HepG2 (cell line): ENCODE measurements around the gene C22orf31. TPM values are rescaled to one million over a fixed set of nuclear protein-coding genes. Genes with fewer than 3 reads are reported as not detected.

Experiments
- CHD4 ChIP-seq: fragments of 200-600 bp; sonication (generic); IDR thresholded peaks from 2 replicates; pipeline ENCODE4 v1.7.0; 2017; ENCODE audit warnings: mild to moderate bottlenecking, low read length, borderline replicate concordance
- NFIB ChIP-seq: sonication (generic); formaldehyde crosslinking; IDR thresholded peaks from 2 replicates; pipeline ENCODE4 v1.9.0; 2021; ENCODE audit warnings: missing genetic modification reagents, mild to moderate bottlenecking, borderline replicate concordance
- NPAS2 ChIP-seq: sonication (generic); formaldehyde crosslinking; IDR thresholded peaks from 2 replicates; pipeline ENCODE4 v1.8.0; 2022; ENCODE audit warnings: mild to moderate bottlenecking, missing genetic modification reagents, borderline replicate concordance
- RBM39 ChIP-seq: fragments of 200-400 bp; formaldehyde crosslinking; IDR thresholded peaks from one replicate; pipeline ENCODE4 v1.6.1; 2018; ENCODE audit warnings: antibody characterized with exemption, mild to moderate bottlenecking, low read depth, low read length; ENCODE audit not compliant: poor library complexity, severe bottlenecking
- SIN3A ChIP-seq: IDR thresholded peaks from 2 replicates; pipeline ENCODE4 v1.6.1; 2011; ENCODE audit warnings: low read depth, mild to moderate bottlenecking, control low read depth, low read length, borderline replicate concordance
- TEAD3 ChIP-seq: optimal IDR thresholded peaks from 2 replicates; pipeline ENCODE3; 2016; ENCODE audit warnings: borderline replicate concordance
- ZNF10 ChIP-seq: sonication (generic); formaldehyde crosslinking; IDR thresholded peaks from 2 replicates; pipeline ENCODE4 v1.4.0; 2020; ENCODE audit warnings: mild to moderate bottlenecking, low read depth, missing genetic modification reagents, borderline replicate concordance
- ZNF33A ChIP-seq: sonication (generic); formaldehyde crosslinking; IDR thresholded peaks from 2 replicates; pipeline ENCODE4 v1.5.1; 2020; ENCODE audit warnings: missing genetic modification reagents, mild to moderate bottlenecking, moderate library complexity, borderline replicate concordance
- ZNF670 ChIP-seq: sonication (generic); formaldehyde crosslinking; IDR thresholded peaks from 2 replicates; pipeline ENCODE4 v1.8.0; 2022; ENCODE audit warnings: mild to moderate bottlenecking, missing genetic modification reagents, borderline replicate concordance
- ZNF761 ChIP-seq: sonication (generic); formaldehyde crosslinking; conservative IDR thresholded peaks from 2 replicates; pipeline ENCODE4 v1.4.0; 2020; ENCODE audit warnings: mild to moderate bottlenecking, missing genetic modification reagents
- ZNF773 ChIP-seq: sonication (generic); formaldehyde crosslinking; IDR thresholded peaks from 2 replicates; pipeline ENCODE4 v1.4.0; 2020; ENCODE audit warnings: missing genetic modification reagents, borderline replicate concordance
- polyA plus RNA-seq, 8 experiments: library from polyadenylated mRNA; depleted of rRNA in 3 of 8; stranded (reverse) in 7 of 8; unstranded in 1 of 8; fragments of >200 nt; fragmentation: Illumina TruSeq in 4 of 8; extraction: Trizol in 4 of 8; gene quantifications; 2 replicates each; pipeline versions ENCODE4 v1.2.1 to v1.2.3, GENCODE V29; 2011 to 2016; ENCODE audit warnings: low read depth in 4 of 8, missing spikeins in 1 of 8, mixed read lengths in 1 of 8; ENCODE audit not compliant: insufficient read depth in 1 of 8
- total RNA-seq, 5 experiments: library from RNA; depleted of rRNA; stranded (reverse); fragments of >200 nt; fragmentation: Illumina TruSeq; extraction: Trizol; gene quantifications; 2 replicates each; pipeline ENCODE4 v1.2.3, GENCODE V29; 2016; ENCODE audit warnings: low read depth in 1 of 5
- TF ChIP-seq, protein P1 (sequence below): sonication (generic); formaldehyde crosslinking; IDR thresholded peaks from 2 replicates; pipeline ENCODE4 v1.4.0; 2020; ENCODE audit warnings: missing genetic modification reagents
- TF ChIP-seq, protein P2 (sequence below): sonication (generic); formaldehyde crosslinking; IDR thresholded peaks from 2 replicates; pipeline ENCODE4 v1.5.0; 2020; ENCODE audit warnings: mild to moderate bottlenecking, missing genetic modification reagents, moderate library complexity
- TF ChIP-seq, protein P3 (sequence below): sonication (generic); formaldehyde crosslinking; IDR thresholded peaks from 2 replicates; pipeline ENCODE4 v1.4.0; 2020; ENCODE audit warnings: missing genetic modification reagents; ENCODE audit errors: not compliant biosample characterization
- TF ChIP-seq, protein P4 (sequence below): IDR thresholded peaks from 2 replicates; pipeline ENCODE4 v1.6.1; 2016; ENCODE audit warnings: missing compliant biosample characterization, missing genetic modification reagents, borderline replicate concordance
- TF ChIP-seq, protein P5 (sequence below): sonication (generic); formaldehyde crosslinking; IDR thresholded peaks from 2 replicates; pipeline ENCODE4 v1.4.0; 2020; ENCODE audit warnings: missing genetic modification reagents
- TF ChIP-seq, protein P6 (sequence below): IDR thresholded peaks from 2 replicates; pipeline ENCODE4 v1.4.0; 2020; ENCODE audit warnings: mild to moderate bottlenecking, missing genetic modification reagents

Gene C22orf31
- total and polyA plus RNA-seq, 2 of the 13 experiments (the other 11 are each of a cell fraction or from before 2014, with no cell fraction given): not detected

DNA sequence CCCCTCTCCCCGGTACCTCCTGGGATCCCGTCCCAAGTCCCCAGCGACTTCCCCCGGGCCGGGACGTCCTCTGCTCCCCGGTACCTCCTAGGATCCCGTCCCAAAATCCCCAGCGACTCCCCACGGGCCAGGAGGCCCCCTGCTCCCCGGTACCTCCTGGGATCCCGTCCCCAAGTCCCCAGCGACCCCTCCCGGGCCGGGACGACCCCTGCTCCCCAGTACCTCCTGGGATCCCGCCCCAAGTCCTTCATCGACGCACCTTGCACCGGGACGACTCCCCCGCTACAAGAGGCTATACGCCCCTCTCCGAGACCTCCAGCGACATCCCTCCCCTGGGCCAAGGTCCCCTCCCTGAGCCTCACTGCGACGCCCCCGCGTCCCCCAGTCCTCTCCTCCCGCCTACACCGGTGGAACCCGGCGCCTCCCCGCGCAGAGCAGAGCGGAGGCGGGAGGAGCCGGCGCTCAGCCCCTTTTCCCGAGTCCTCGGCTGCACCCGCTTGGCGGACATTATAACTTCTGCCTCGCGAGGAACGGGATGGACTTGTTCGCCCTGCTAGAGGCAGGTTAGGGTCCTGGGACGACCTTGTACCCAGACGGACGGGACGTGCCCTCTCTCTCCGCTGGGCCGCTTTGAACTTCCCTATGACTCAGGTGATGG, 12.1 kb upstream of the C22orf31 start (continued):
- TF ChIP-seq, protein P1, sequence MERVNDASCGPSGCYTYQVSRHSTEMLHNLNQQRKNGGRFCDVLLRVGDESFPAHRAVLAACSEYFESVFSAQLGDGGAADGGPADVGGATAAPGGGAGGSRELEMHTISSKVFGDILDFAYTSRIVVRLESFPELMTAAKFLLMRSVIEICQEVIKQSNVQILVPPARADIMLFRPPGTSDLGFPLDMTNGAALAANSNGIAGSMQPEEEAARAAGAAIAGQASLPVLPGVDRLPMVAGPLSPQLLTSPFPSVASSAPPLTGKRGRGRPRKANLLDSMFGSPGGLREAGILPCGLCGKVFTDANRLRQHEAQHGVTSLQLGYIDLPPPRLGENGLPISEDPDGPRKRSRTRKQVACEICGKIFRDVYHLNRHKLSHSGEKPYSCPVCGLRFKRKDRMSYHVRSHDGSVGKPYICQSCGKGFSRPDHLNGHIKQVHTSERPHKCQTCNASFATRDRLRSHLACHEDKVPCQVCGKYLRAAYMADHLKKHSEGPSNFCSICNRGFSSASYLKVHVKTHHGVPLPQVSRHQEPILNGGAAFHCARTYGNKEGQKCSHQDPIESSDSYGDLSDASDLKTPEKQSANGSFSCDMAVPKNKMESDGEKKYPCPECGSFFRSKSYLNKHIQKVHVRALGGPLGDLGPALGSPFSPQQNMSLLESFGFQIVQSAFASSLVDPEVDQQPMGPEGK (CRISPR knock-in tag): peak; percentile 55
- TF ChIP-seq ZNF761 (CRISPR knock-in tag) (no peak), SIN3A (no peak), NPAS2 (CRISPR knock-in tag) (no peak), TEAD3 (CRISPR knock-in tag) (no peak), ZNF33A (CRISPR knock-in tag) (no peak), ZNF670 (no peak), RBM39 (no peak), ZNF10 (CRISPR knock-in tag) (no peak), NFIB (CRISPR knock-in tag) (no peak), CHD4 (no peak), ZNF773 (CRISPR knock-in tag) (no peak)
- TF ChIP-seq, protein P2, sequence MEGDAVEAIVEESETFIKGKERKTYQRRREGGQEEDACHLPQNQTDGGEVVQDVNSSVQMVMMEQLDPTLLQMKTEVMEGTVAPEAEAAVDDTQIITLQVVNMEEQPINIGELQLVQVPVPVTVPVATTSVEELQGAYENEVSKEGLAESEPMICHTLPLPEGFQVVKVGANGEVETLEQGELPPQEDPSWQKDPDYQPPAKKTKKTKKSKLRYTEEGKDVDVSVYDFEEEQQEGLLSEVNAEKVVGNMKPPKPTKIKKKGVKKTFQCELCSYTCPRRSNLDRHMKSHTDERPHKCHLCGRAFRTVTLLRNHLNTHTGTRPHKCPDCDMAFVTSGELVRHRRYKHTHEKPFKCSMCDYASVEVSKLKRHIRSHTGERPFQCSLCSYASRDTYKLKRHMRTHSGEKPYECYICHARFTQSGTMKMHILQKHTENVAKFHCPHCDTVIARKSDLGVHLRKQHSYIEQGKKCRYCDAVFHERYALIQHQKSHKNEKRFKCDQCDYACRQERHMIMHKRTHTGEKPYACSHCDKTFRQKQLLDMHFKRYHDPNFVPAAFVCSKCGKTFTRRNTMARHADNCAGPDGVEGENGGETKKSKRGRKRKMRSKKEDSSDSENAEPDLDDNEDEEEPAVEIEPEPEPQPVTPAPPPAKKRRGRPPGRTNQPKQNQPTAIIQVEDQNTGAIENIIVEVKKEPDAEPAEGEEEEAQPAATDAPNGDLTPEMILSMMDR: 0 out of 2 replicates have a peak, but pooled peaks have one; percentile 17
- TF ChIP-seq, protein P3, sequence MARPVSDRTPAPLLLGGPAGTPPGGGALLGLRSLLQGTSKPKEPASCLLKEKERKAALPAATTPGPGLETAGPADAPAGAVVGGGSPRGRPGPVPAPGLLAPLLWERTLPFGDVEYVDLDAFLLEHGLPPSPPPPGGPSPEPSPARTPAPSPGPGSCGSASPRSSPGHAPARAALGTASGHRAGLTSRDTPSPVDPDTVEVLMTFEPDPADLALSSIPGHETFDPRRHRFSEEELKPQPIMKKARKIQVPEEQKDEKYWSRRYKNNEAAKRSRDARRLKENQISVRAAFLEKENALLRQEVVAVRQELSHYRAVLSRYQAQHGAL (CRISPR knock-in tag): no peak
- TF ChIP-seq, protein P4, sequence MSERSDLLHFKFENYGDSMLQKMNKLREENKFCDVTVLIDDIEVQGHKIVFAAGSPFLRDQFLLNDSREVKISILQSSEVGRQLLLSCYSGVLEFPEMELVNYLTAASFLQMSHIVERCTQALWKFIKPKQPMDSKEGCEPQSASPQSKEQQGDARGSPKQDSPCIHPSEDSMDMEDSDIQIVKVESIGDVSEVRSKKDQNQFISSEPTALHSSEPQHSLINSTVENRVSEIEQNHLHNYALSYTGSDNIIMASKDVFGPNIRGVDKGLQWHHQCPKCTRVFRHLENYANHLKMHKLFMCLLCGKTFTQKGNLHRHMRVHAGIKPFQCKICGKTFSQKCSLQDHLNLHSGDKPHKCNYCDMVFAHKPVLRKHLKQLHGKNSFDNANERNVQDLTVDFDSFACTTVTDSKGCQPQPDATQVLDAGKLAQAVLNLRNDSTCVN (CRISPR knock-in tag): no peak
- TF ChIP-seq, protein P5, sequence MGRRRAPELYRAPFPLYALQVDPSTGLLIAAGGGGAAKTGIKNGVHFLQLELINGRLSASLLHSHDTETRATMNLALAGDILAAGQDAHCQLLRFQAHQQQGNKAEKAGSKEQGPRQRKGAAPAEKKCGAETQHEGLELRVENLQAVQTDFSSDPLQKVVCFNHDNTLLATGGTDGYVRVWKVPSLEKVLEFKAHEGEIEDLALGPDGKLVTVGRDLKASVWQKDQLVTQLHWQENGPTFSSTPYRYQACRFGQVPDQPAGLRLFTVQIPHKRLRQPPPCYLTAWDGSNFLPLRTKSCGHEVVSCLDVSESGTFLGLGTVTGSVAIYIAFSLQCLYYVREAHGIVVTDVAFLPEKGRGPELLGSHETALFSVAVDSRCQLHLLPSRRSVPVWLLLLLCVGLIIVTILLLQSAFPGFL (CRISPR knock-in tag): no peak
- TF ChIP-seq, protein P6, sequence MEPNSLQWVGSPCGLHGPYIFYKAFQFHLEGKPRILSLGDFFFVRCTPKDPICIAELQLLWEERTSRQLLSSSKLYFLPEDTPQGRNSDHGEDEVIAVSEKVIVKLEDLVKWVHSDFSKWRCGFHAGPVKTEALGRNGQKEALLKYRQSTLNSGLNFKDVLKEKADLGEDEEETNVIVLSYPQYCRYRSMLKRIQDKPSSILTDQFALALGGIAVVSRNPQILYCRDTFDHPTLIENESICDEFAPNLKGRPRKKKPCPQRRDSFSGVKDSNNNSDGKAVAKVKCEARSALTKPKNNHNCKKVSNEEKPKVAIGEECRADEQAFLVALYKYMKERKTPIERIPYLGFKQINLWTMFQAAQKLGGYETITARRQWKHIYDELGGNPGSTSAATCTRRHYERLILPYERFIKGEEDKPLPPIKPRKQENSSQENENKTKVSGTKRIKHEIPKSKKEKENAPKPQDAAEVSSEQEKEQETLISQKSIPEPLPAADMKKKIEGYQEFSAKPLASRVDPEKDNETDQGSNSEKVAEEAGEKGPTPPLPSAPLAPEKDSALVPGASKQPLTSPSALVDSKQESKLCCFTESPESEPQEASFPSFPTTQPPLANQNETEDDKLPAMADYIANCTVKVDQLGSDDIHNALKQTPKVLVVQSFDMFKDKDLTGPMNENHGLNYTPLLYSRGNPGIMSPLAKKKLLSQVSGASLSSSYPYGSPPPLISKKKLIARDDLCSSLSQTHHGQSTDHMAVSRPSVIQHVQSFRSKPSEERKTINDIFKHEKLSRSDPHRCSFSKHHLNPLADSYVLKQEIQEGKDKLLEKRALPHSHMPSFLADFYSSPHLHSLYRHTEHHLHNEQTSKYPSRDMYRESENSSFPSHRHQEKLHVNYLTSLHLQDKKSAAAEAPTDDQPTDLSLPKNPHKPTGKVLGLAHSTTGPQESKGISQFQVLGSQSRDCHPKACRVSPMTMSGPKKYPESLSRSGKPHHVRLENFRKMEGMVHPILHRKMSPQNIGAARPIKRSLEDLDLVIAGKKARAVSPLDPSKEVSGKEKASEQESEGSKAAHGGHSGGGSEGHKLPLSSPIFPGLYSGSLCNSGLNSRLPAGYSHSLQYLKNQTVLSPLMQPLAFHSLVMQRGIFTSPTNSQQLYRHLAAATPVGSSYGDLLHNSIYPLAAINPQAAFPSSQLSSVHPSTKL (CRISPR knock-in tag): no peak
